GM04504 (cell line): ENCODE results near the gene WLS.
A peak's percentile ranks its signal among the peaks of the same experiment; 100 is the strongest.

Experiments used
- DNase-seq: peaks from one replicate; pipeline ENCODE4 v3.0.0-alpha.2; 2012; ENCODE audit warnings: low read depth

The WLS gene

DNA sequence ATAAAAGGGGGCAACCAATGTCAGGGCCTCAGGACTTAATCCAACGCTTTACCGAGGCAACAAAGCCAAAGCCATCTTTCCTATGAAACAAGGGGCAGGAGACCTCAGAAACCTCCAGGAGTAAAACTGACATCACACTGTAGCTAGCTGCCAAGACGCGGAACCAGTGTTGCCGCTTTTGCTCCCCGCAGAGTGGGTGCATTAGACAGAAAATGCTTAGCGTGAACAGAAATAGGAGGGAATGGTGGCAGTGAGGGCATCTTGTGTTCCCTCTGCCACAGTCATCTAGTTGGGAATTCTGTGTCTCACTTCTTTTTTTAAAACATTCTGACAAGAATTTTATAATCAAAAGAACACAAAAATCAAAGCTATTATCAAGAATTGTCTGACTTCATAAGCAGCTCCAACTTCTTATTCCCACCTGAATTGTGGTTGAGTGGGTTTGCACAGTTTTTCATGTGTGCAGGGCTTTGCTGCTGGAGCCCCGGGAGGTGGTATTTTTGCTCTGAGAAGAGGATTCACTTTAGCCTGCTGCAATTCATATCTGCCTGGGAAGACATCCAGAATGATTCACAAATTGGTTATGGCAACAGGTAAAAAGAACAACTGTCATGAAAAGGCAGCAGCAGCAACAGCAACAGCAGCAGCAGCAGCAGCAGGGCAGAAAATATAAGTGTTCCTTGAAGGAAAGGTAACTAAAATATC is 99.7 kb downstream of the WLS start:
- no peak for DNase-seq

DNA sequence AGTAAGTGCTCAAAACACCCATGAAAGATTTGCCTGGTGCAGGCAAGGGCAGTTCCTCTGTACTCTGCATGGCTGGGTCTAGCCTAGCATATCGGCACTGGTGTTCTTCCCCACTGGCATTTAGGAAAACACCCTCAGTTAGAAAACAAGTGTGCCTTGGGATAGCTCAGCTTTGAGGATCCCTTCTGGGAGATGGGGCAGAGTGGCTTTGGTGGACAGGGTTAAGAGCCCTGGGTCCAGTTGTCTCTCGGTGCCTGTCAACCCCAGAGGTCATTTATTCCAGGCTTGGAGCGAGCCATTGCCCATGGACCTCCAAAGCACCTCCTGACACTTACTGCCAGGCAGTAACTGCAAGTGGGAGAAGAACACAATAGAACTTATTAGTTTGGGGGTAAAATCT is 101.1 kb downstream of the WLS start:
- no peak for DNase-seq

DNA sequence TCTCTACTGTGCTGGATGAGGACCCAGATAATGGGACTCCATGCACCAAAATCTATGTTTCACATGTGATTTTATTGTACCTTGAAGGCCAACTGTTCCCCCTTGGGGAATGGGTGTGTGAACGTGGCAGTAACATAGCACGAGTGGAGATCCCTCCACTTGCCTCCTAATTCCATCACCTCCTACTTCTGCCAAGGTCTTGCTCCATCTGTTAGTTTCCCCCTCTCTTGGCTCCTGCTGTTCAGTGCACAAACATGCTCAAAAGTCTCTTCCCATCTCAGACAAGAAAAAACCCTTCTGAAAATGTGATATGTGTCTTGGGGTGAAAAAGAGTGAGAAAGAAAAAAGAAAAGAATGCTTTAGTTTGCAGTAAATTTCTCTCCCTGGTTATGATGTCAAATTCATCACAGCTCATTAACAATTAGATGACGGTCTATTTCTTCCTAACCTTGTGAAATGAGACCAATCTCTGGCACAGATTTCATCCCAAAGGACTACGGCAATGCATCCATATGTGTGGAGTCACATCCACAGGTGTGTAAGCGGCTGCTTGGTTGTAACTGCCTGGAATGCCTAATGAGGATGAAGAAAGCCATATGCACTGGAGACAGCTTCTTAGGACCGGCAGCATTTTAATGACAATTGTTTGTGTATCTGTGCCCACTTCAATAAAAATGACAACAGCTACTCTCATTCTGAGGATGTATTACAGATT is 102.6 kb downstream of the WLS start:
- DNase-seq: no peak

- DNase-seq: no peak
Observed at GRCh38 chr1:68128820-68129219, 103.5 kb downstream of the WLS start.

GRCh38 chr1:68128157-68128556 is 104.2 kb downstream of the WLS start:
- no peak for DNase-seq

DNA sequence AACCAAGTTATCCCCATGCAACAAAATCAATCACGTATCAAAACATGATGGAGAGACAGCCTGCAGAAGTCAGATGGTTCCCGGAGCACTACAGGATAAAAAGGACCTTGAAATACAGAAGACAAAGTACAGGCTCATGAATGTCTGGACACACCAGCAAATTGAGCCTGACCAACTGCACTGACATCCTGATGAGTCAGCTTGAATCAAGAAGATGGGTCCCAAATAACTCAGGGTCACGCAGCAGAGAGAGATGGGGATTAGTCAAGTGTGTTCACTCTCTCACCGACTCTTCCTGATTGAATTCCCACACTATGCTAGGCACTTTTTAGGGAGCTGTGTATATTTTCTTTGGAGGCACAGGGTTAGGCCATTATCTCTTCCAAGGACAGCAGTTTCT is 110.8 kb downstream of the WLS start:
- DNase-seq: no peak

DNA sequence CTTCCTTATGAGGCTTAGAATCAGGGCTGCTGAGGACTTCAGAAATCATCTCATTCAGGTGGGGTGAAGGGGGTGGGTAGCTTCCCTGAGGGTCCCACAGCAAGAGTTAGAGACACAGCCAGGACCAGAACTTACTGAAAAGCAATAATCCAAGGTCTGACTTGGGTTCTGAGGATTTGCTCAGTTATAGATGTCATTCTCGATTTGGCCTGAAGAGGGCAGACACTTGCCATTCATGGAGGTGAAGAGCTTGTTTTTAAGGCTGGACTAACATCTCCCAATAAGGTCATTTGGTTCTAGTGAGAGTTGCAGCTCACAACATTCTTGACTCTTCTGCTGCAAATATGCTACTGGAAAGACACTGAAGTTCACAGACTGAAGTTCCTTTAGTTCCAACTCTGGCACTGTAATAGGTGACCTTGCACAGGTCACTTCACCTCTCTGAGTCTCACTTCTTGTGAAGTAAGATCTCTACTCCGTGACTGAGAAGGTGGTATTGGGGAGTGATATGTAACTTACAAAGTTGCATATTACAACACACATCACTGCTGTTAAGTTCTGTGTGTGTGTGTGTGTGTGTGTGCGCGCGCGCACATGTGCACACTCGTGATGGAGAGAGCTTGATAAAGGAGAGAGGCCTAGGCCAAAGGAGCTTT is 112.1 kb downstream of the WLS start:
- peak; percentile 58 for DNase-seq

DNA sequence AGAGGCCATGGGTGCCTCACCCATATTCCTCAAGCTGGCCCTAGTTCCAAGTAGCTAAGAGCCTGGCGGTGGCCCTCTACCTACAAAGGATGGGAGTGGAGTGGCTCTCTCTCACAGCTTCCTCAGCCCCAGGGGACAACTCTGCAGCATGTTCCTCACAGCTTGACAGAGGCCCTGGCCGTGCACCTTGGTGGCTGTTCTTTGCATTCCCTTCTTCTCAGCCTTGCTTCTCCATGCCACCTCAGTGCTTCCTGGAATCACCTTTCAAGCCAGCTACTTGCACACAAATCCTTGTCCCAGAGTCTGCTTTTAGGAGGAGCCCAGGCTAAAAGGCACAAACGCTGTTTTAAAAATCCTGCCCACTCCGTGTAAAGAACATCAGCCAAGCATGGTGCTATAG is 112.9 kb downstream of the WLS start:
- no peak for DNase-seq

- DNase-seq: no peak
Observed at GRCh38 chr1:68117416-68117815, 114.9 kb downstream of the WLS start.

DNA sequence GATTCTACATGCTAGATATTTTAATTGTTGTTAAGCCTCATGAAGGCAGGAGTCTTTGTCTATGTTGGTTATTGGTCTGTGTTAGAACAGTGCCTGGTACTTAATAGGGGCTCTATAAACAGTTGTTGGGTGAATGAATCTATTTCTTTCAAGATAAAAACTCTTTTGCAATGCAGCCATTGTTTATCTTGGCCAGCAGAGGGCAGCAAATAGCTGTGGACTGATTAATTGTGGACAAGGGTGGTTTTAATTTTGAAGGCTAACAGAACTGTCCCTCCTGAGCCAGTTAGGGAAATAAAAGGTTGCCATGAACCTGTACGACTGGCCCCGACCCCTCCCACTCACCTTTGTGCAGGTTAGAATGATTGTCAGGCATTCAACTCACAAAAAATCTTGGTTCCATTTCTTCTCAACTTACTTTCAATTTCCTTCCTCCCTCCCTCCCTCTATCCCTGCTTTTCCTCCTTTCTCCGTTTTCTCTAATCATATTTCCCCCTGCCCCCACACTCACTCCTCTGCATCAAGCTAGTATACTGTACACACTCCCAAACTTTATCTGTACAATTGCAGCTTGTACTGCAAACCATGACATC is 115.6 kb downstream of the WLS start:
- DNase-seq: no peak

- no peak for DNase-seq
Observed at GRCh38 chr1:68115308-68115707, 117.0 kb downstream of the WLS start.

DNA sequence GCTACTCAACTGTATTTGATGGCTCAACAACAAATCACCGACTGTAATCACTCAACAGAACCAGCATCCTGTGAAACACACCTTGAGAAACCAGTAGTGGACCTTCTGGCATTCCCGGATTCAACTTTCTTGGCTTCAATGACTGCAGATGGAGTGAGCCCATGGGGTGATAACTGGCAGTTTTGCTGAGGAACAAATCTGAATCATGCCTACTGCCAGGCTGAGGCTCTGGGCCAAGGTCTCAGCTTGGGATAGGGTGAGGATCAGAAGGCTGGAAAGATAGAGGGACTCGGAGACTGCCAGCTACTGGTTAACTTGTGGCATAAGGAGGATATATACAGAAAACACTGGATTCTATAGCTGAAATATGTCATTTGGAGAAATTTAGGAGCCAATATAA is 118.4 kb downstream of the WLS start:
- no peak for DNase-seq

DNA sequence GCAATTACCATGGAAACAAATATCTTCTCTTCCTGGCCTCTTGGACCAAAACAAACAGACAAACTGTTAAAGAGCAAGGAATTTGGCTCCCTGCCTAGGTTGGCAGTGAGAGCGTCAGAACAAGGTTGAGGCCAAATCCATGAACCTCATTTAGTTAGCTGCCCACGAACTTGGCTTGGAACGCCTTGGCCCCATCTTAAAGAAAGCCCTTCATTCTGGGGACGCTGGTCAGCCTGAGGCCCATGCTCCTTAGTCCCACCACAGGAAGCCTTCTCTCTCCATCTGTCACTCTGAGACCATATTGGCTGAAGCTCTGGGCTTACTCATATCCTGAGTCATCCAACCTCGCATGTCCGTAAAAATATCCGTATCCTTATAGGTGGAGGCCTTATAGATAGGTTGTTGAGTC is 119.5 kb downstream of the WLS start:
- DNase-seq: peak; percentile 69

DNA sequence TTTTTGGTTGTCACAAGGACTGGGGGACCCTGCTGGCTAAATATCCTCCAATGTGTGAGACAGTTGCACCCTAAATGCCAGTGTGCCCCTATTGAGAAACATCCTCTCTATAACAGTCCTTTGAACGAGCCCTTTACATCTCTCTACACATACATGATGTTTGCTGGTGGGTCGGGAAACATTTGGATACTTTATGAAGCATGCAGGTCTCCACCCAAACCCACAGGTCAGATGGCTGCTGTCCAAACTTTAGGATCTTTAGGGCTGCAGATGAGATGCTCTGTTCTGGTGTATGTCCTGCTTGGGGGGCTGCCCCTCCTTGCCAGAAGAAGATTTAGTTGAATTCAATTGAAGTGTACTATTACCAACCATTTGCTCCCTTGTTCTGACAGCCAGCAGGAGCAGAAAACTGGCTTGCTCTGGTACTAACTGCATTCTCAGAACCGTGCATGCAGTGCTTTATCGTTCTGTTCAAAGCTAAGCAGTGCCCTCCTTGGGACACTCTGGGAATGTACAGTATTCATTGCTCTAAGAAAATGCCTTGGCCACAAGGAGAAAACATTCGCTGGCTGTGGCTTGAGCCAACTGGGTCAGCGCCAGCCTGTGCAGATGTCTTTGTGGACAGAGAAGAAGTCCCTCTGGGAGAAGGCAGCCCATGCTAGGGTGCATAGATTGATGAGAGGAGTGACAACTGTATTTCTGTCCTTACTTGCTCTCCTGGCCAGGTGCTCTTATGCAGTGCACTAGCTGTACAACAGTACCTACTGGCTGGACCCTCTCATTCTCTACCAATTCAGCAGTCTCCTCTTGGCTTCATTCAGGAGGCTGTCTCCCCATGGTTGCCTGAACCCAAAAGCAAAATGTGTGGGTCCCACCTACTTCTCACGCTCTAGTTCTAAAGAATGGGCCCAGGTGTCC is 120.5 kb downstream of the WLS start:
- DNase-seq: peak; percentile 87

- no peak for DNase-seq
Observed at GRCh38 chr1:68107771-68108170, 124.6 kb downstream of the WLS start.

GRCh38 chr1:68103884-68104554 is 128.3 kb downstream of the WLS start:
- no peak for DNase-seq

DNA sequence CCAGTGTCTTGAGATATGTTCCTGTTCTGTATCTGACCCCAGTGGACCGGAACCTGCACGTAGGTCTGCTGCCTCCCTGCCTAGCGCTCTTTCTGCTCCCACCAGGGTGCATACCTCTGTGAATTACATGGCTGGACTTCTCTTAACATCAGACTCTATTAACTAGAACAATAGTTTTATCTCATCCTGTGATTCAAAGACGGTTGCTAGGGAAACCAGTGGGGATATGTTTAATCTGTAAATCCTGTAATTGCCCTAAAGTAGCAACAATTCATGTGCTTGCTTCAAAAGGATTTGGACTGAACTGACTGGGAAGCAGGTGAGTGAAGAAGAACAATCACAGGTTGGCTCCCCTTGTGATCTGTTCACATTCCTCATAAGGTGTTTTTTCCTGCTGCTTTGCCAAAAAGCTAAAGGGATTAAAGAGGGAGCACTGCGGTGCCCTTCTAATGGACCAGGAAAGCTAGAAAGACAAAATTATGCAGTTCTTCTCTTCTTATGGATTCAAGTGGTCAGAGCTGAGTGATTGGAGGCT is 129.2 kb downstream of the WLS start:
- DNase-seq: no peak

- DNase-seq: no peak
Observed at GRCh38 chr1:68101829-68102228, 130.5 kb downstream of the WLS start.

GRCh38 chr1:68100571-68100970 is 131.8 kb downstream of the WLS start:
- DNase-seq: no peak

GRCh38 chr1:68093737-68094136 is 138.6 kb downstream of the WLS start:
- DNase-seq: peak; percentile 5

- no peak for DNase-seq
Observed at GRCh38 chr1:68087184-68087583, 145.1 kb downstream of the WLS start.
